Peyer's patch (tissue), 4 donors: ENCODE results near the gene PCSK5.

Experiments used
- CTCF ChIP-seq, 6 experiments: fragments of 450-650 bp in 4 of 6; fragments of 200-600 bp in 2 of 6; sonication (generic) in 1 of 6; IDR thresholded peaks; one replicate each; pipeline ENCODE4 v1.5.1; 2017 to 2019; ENCODE audit warnings: antibody characterized with exemption in 6 of 6, mild to moderate bottlenecking in 3 of 6, moderate library complexity in 1 of 6
- POLR2A ChIP-seq, 2 donors: fragments of 450-650 bp; IDR thresholded peaks; one replicate each; pipeline ENCODE4 v1.5.1; 2017; ENCODE audit warnings: antibody characterized with exemption in 2 of 2, mild to moderate bottlenecking in 2 of 2, moderate library complexity in 2 of 2

DNA sequence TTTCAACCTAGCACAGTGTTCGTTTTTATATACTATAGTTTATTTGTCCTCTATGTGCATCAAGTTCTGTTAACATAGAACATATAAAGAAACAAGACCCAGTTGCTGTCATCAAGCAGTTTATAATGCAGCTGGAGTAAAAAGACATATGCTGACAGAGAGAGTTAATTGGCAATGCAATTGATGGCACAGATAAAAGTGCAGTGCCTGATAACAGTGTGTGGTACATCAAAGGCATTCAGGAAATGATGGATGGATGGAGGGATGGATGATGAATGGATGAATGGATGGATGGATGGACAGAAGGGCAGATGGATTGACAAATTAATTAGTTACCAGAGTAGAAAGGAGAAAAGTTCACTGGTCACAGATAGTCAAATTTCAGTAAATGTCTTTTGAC lies 264.9 kb downstream of the PCSK5 start:
- TF ChIP-seq CTCF (IDR thresholded peaks at IDR 0.05) = no peak
- TF ChIP-seq POLR2A (IDR thresholded peaks at IDR 0.05) = no peak
